Esophagus squamous epithelium (tissue), 5 donors: ENCODE measurements around the gene SPDYC. TPM values are rescaled to one million over a fixed set of nuclear protein-coding genes. Genes with fewer than 3 reads are reported as not detected.

Experiments
- DNase-seq: peaks from one replicate; lab custom pipeline; 2025; lab: John Stamatoyannopoulos, UW
- H3K27ac ChIP-seq, 4 donors: fragments of 200-600 bp; sonication (generic); one replicate each; pipeline ENCODE4 v1.5.1; 2016 to 2019; ENCODE audit warnings: mild to moderate bottlenecking in 1 of 4
- H3K27me3 ChIP-seq, 4 donors: fragments of 200-600 bp; sonication (generic); 1 replicate in 3 of 4; 2 replicates in 1 of 4; pipeline versions ENCODE4 v1.5.1 to v1.6.0; 2017 to 2021; ENCODE audit warnings: antibody characterized with exemption in 1 of 4
- H3K36me3 ChIP-seq, 3 donors: fragments of 200-600 bp; sonication (generic); one replicate each; pipeline ENCODE4 v1.5.1; 2016 to 2019
- H3K4me1 ChIP-seq, 3 donors: fragments of 200-600 bp; sonication (generic); one replicate each; pipeline ENCODE4 v1.5.1; 2017 to 2019
- H3K4me3 ChIP-seq, 4 donors: fragments of 200-600 bp; sonication (generic); 1 replicate in 3 of 4; 2 replicates in 1 of 4; pipeline ENCODE4 v1.5.1; 2016 to 2019; ENCODE audit warnings: mild to moderate bottlenecking in 2 of 4, moderate library complexity in 1 of 4
- H3K9me3 ChIP-seq, 3 donors: fragments of 200-600 bp; sonication (generic); one replicate each; pipeline ENCODE4 v1.5.1; 2016 to 2019
- POLR2A ChIP-seq, 4 donors: fragments of 450-650 bp; IDR thresholded peaks; one replicate each; pipeline ENCODE4 v1.6.1; 2017; ENCODE audit warnings: antibody characterized with exemption in 4 of 4, mild to moderate bottlenecking in 4 of 4, moderate library complexity in 3 of 4
- WGBS, 2 donors: methylation state at CpG; one replicate each; pipeline ENCODE4 v1.1.5; 2018; 5-methylcytosine and 5-hydroxymethylcytosine counted together
- intact Hi-C: fragments of 100-400 bp; cut with DNase I; formaldehyde crosslinking; loops from one replicate; pipeline ENCODE4 v1.15.0; 2022
- total RNA-seq, 4 donors: library from RNA; depleted of rRNA; stranded (reverse); fragments of >200 nt; gene quantifications; one replicate each; pipeline ENCODE4 v1.1.0, GENCODE V29; 2016
- TF ChIP-seq, protein P1 (sequence below), 6 experiments: fragments of 450-650 bp in 4 of 6; fragments of 200-600 bp in 2 of 6; sonication (generic) in 2 of 6; IDR thresholded peaks; one replicate each; pipeline ENCODE4 v1.5.1; 2016 to 2019; ENCODE audit warnings: antibody characterized with exemption in 6 of 6, mild to moderate bottlenecking in 4 of 6, moderate library complexity in 4 of 6
- donor health status: DM: yes; HTN: yes; CAD: no.

The SPDYC gene
- total RNA-seq, 4 donors from 2014 or later, result not detected

- Histone ChIP-seq H3K4me1 (peaks cover 0 to 14% (median 0%) of the 10 kb centered on the region in 3 donors), H3K27me3 (no peaks in the 10 kb centered on the region), H3K9me3 (no peaks in the 10 kb centered on the region), H3K4me3 (no peak overlapping the region), H3K27ac (no peak overlapping the region), H3K36me3 (peaks cover 68 to 82% (median 72%) of the 10 kb centered on the region in 3 donors)
- DNase-seq, result no peak
- 77 to 92% methylated on average over 2 to 18 of the region's 20 CpGs for WGBS, 2 donors
- intact Hi-C loops, result loop anchor here (10.0 kb wide), 1 partner anchor 45 kb away; no protein-coding TSS in a partner anchor
- TF ChIP-seq, protein P1, sequence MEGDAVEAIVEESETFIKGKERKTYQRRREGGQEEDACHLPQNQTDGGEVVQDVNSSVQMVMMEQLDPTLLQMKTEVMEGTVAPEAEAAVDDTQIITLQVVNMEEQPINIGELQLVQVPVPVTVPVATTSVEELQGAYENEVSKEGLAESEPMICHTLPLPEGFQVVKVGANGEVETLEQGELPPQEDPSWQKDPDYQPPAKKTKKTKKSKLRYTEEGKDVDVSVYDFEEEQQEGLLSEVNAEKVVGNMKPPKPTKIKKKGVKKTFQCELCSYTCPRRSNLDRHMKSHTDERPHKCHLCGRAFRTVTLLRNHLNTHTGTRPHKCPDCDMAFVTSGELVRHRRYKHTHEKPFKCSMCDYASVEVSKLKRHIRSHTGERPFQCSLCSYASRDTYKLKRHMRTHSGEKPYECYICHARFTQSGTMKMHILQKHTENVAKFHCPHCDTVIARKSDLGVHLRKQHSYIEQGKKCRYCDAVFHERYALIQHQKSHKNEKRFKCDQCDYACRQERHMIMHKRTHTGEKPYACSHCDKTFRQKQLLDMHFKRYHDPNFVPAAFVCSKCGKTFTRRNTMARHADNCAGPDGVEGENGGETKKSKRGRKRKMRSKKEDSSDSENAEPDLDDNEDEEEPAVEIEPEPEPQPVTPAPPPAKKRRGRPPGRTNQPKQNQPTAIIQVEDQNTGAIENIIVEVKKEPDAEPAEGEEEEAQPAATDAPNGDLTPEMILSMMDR (IDR thresholded peaks at IDR 0.05), result no peak
- TF ChIP-seq POLR2A (IDR thresholded peaks at IDR 0.05), result no peak
Observed at GRCh38 chr11:65209711-65210360, 39.8 kb downstream of the SPDYC start.

GRCh38 chr11:65210361-65210731, 40.3 kb downstream of the SPDYC start:
- Histone ChIP-seq H3K4me3 (no peak overlapping the region), H3K9me3 (no peaks in the 10 kb centered on the region), H3K36me3 (peaks cover 63 to 77% (median 67%) of the 10 kb centered on the region in 3 donors), H3K4me1 (peaks cover 0 to 14% (median 0%) of the 10 kb centered on the region in 3 donors), H3K27ac (no peak overlapping the region), H3K27me3 (no peaks in the 10 kb centered on the region)
- TF ChIP-seq POLR2A (IDR thresholded peaks at IDR 0.05), result no peak
- TF ChIP-seq, protein P1 (IDR thresholded peaks at IDR 0.05), result no peak
- no peak for DNase-seq
- intact Hi-C loops, result no loop called here
- 78 to 96% methylated on average over 2 to 5 of the region's 14 CpGs for WGBS, 2 donors

GRCh38 chr11:65210748-65211147, 40.7 kb downstream of the SPDYC start:
- H3K27me3 ChIP-seq, result no peaks in the 10 kb centered on the region

GRCh38 chr11:65211293-65212105, 41.5 kb downstream of the SPDYC start:
- peaks cover 51 to 65% (median 55%) of the 10 kb centered on the region in 3 donors for H3K36me3 ChIP-seq
- no peaks in the 10 kb centered on the region for H3K27me3 ChIP-seq
- H3K27ac ChIP-seq, result no peak overlapping the region
- WGBS, 2 donors, result 75 to 76% methylated on average over 8 to 24 of the region's 29 CpGs
- H3K4me3 ChIP-seq, result no peak overlapping the region
- H3K4me1 ChIP-seq, result peaks cover 0 to 14% (median 0%) of the 10 kb centered on the region in 3 donors
- intact Hi-C loops, result no loop called here
- TF ChIP-seq, protein P1 (IDR thresholded peaks at IDR 0.05), result no peak
- no peak for TF ChIP-seq POLR2A (IDR thresholded peaks at IDR 0.05)
- H3K9me3 ChIP-seq, result no peaks in the 10 kb centered on the region
- no peak for DNase-seq

More at GRCh38 chr11:65210748-65211147, 40.7 kb downstream of the SPDYC start:
- no peak for TF ChIP-seq POLR2A (IDR thresholded peaks at IDR 0.05)
- TF ChIP-seq, protein P1 (IDR thresholded peaks at IDR 0.05), result no peak
- Histone ChIP-seq H3K27ac (no peak overlapping the region), H3K4me3 (no peak overlapping the region), H3K9me3 (no peaks in the 10 kb centered on the region), H3K4me1 (peaks cover 0 to 14% (median 0%) of the 10 kb centered on the region in 3 donors), H3K36me3 (peaks cover 59 to 73% (median 63%) of the 10 kb centered on the region in 3 donors)
- intact Hi-C loops, result no loop called here
- 85% methylated on average over 4 of the region's 4 CpGs; no CpG with 5 or more reads in 1 of the 2 donors for WGBS, 2 donors
- DNase-seq, result no peak
